AG09309 (cell line): ENCODE data around the gene UBN1.

Experiments
- DNase-seq: peaks from one replicate; pipeline ENCODE4 v3.0.0-alpha.2; 2010; ENCODE audit warnings: low read depth
- H3K4me3 ChIP-seq: 2 replicates; pipeline ENCODE4 v1.5.1; 2011; ENCODE audit warnings: mild to moderate bottlenecking, low read depth, low read length, moderate library complexity; ENCODE audit not compliant: control insufficient read depth
- CTCF ChIP-seq: IDR thresholded peaks from 2 replicates; pipeline ENCODE4 v1.5.1; 2011; ENCODE audit warnings: mild to moderate bottlenecking, low read depth, low read length, inconsistent platforms; ENCODE audit not compliant: insufficient read depth, control insufficient read depth; ENCODE audit errors: missing control alignments

Gene UBN1

GRCh38 chr16:4846503-4846900 is 779 bp upstream of the UBN1 start:
- TF ChIP-seq CTCF: no peak
- peak; percentile 23 for DNase-seq
- H3K4me3 ChIP-seq: peak overlapping the region; percentile 72

- peak; percentile 8 for DNase-seq
- TF ChIP-seq CTCF: no peak
Measured at GRCh38 chr16:4847774-4848587, 700 bp downstream of the UBN1 start.

GRCh38 chr16:4850211-4850610 is 2.9 kb downstream of the UBN1 start:
- no peak for DNase-seq
- no peak for TF ChIP-seq CTCF
- H3K4me3 ChIP-seq: no peak overlapping the region

More at GRCh38 chr16:4847774-4848587, 700 bp downstream of the UBN1 start:
- H3K4me3 ChIP-seq: peak overlapping the region; percentile 60

- H3K4me3 ChIP-seq: no peak overlapping the region
- no peak for DNase-seq
- TF ChIP-seq CTCF: no peak
Measured at GRCh38 chr16:4852221-4852872, 5.1 kb downstream of the UBN1 start.

- TF ChIP-seq CTCF: no peak
- no peak for DNase-seq
- H3K4me3 ChIP-seq: no peak overlapping the region
Measured at GRCh38 chr16:4855371-4855770, 8.1 kb downstream of the UBN1 start.

GRCh38 chr16:4855804-4856203 is 8.5 kb downstream of the UBN1 start:
- no peak for DNase-seq
- no peak overlapping the region for H3K4me3 ChIP-seq
- no peak for TF ChIP-seq CTCF
